GM21515 (cell line): ENCODE results near the gene BAIAP2.

Experiments used
- ATAC-seq: cut with Tn5 transposase; IDR thresholded peaks from one replicate; pipeline ENCODE4 v1.9.1; 2021; ENCODE audit not compliant: unreplicated experiment

The BAIAP2 gene

GRCh38 chr17:81154961-81155360 lies 120.0 kb downstream of the BAIAP2 start:
- no peak for ATAC-seq

- no peak for ATAC-seq
Observed at GRCh38 chr17:81156866-81157805, 122.2 kb downstream of the BAIAP2 start.

- ATAC-seq: no peak
Observed at GRCh38 chr17:81157848-81158687, 123.1 kb downstream of the BAIAP2 start.

- no peak for ATAC-seq
Observed at GRCh38 chr17:81158688-81159590, 124.0 kb downstream of the BAIAP2 start.

GRCh38 chr17:81159611-81160265 lies 124.8 kb downstream of the BAIAP2 start:
- no peak for ATAC-seq

- ATAC-seq: no peak
Observed at GRCh38 chr17:81160306-81160705, 125.4 kb downstream of the BAIAP2 start.

- ATAC-seq: no peak
Observed at GRCh38 chr17:81160747-81161453, 125.9 kb downstream of the BAIAP2 start.

- no peak for ATAC-seq
Observed at GRCh38 chr17:81161536-81161935, 126.6 kb downstream of the BAIAP2 start.

GRCh38 chr17:81161972-81162371 lies 127.0 kb downstream of the BAIAP2 start:
- ATAC-seq: no peak

GRCh38 chr17:81162491-81162890 lies 127.5 kb downstream of the BAIAP2 start:
- no peak for ATAC-seq

GRCh38 chr17:81163051-81163695 lies 128.2 kb downstream of the BAIAP2 start:
- ATAC-seq: no peak

- no peak for ATAC-seq
Observed at GRCh38 chr17:81163703-81164370, 128.9 kb downstream of the BAIAP2 start.

- ATAC-seq: no peak
Observed at GRCh38 chr17:81164371-81165245, 129.7 kb downstream of the BAIAP2 start.

GRCh38 chr17:81165246-81166032 lies 130.5 kb downstream of the BAIAP2 start, which contains the start of gene PVALEF:
Gene PVALEF, plus strand, starts transcription at chr17:81165507. Its CDS starts 15,720 bp downstream, at chr17:81181227.
- ATAC-seq: no peak

- no peak for ATAC-seq
Observed at GRCh38 chr17:81166033-81166492, 131.1 kb downstream of the BAIAP2 start, which contains the start of gene AATK. Gene AATK, minus strand, starts transcription at chr17:81166221. Its CDS starts 229 bp downstream, at chr17:81165992.
